22Rv1 (cell line): ENCODE data around the gene GATA5.

Experiments used
- H3K27ac ChIP-seq: fragments of 450-650 bp; 2 replicates; pipeline ENCODE4 v1.5.1; 2017
- ZFX ChIP-seq: fragments of 450-650 bp; IDR thresholded peaks from 2 replicates; pipeline ENCODE4 v1.6.1; 2017; ENCODE audit warnings: antibody characterized with exemption, borderline replicate concordance
- TF ChIP-seq, protein P1 (sequence below): fragments of 450-650 bp; IDR thresholded peaks from 2 replicates; pipeline ENCODE4 v1.5.1; 2017; ENCODE audit warnings: mild to moderate bottlenecking

The GATA5 gene

DNA sequence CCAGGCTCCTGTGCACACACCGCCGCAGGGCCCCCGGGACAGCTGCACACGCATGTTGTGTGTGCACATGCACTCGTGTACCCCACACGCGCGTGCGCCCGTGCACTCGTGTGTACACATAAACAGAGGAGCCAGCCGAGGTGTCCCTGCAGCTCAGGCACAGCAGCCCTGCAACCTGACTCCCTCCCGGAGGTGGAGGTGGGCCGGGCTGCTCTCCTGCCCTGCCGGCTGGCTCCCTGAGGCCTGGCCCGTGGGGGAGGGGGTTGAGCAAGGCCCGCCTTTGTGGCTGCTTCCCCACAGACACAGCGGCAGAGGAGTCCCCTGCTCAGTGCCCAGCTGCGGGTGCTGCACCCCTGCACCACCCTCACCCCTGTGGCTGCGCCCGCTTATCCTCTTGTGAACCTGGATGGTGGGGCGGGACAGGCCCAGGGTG is 49.1 kb downstream of the GATA5 start:
- H3K27ac ChIP-seq: peak overlapping the region; percentile 89
- TF ChIP-seq, protein P1, sequence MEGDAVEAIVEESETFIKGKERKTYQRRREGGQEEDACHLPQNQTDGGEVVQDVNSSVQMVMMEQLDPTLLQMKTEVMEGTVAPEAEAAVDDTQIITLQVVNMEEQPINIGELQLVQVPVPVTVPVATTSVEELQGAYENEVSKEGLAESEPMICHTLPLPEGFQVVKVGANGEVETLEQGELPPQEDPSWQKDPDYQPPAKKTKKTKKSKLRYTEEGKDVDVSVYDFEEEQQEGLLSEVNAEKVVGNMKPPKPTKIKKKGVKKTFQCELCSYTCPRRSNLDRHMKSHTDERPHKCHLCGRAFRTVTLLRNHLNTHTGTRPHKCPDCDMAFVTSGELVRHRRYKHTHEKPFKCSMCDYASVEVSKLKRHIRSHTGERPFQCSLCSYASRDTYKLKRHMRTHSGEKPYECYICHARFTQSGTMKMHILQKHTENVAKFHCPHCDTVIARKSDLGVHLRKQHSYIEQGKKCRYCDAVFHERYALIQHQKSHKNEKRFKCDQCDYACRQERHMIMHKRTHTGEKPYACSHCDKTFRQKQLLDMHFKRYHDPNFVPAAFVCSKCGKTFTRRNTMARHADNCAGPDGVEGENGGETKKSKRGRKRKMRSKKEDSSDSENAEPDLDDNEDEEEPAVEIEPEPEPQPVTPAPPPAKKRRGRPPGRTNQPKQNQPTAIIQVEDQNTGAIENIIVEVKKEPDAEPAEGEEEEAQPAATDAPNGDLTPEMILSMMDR: no peak
- no peak for TF ChIP-seq ZFX

DNA sequence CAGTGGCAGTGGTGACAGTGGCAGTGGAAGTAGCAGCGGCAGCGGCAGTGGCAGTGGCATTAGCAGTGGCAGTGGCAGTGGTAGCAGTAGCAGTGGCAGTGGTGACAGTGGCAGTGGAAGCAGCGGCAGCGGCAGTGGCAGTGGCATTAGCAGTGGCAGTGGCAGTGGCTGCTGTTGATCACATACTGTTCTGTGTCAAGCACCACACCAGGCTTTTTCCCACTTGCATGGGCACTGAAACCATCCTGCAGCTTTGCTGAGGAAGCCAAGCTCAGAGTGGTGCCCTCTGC is 49.8 kb downstream of the GATA5 start:
- peak overlapping the region; percentile 89 for H3K27ac ChIP-seq

- H3K27ac ChIP-seq: no peak overlapping the region
- no peak for TF ChIP-seq ZFX
- TF ChIP-seq, protein P1: no peak
These were observed 50.3 kb downstream of the GATA5 start for GRCh38 chr20:62425281-62426058.

DNA sequence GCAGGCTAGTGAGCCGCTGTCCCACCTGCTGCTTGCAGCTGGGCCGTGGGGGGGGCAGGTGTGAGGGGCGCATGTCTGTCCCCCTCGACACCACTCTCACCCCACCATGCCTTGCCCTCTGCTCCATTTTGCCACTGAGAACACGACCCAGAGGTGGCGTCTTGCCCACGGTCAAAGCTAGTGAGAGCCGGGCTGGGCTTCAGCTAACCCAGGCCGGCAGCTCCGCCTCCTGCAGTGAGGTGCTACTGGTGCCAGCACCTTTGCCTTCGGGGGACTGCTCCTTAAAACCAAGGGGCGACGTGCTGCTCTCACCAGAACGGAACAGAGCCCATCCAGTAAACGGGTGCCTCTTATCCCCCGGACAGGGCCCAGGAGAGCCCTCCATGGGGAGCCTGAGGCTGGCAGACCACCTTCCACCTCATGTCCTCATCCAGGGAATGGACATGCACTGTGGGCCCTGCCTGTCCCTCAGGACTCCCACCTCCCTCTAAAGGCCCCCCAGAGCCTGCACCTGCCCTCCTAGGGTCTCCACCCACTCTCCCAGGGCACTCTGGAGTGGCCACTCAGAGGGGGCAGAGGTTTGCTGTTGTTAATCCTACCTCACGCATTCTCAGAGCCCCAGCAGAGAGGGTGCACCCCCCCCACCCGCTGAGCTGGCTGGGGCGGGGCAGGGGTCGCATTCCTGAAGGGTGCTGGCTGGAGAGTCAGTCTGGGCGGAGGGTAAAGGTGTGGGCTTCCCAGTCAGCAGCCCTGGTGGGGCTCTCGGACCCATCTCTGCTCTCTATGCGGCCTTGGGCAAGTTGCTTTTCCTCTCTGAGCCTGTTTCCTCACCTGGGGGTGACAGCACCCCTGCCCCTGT is 51.3 kb downstream of the GATA5 start:
- TF ChIP-seq, protein P1: no peak
- no peak for TF ChIP-seq ZFX
- H3K27ac ChIP-seq: no peak overlapping the region

GRCh38 chr20:62423326-62423706 is 52.5 kb downstream of the GATA5 start:
- TF ChIP-seq ZFX: no peak
- TF ChIP-seq, protein P1: no peak
- H3K27ac ChIP-seq: no peak overlapping the region

GRCh38 chr20:62422636-62423325 is 53.0 kb downstream of the GATA5 start:
- H3K27ac ChIP-seq: no peak overlapping the region
- TF ChIP-seq ZFX: no peak
- TF ChIP-seq, protein P1: no peak

DNA sequence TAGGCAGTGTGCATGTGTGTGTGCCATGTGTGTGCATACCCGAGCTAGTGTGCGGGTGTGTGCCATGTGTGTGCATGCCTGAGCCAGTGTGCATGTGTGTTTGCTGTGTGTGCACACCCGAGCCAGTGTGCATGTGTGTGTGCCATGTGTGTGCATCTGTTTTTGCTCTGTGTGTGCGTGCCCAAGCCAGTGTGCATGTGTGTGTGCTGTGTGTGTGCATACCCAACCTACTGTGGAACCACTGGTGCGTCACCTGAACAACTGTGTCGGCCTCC is 54.1 kb downstream of the GATA5 start:
- TF ChIP-seq, protein P1: no peak
- TF ChIP-seq ZFX: no peak
- no peak overlapping the region for H3K27ac ChIP-seq
